ENCODE results near the gene LAMC3. TPM values are rescaled to one million over a fixed set of nuclear protein-coding genes. Genes with fewer than 3 reads are reported as not detected.
"Not testable (repeated sequence)": the region's sequence is repeated elsewhere in the genome, so short reads cannot be mapped to it uniquely, and the experiment has no call there.

Gene LAMC3
- total and polyA plus RNA-seq, 9 of the 15 experiments (the other 6 are each of a cell fraction or from before 2014, with no cell fraction given): 0.10 TPM; not detected in 8

GRCh38 chr9:131099102-131099606, 90.2 kb downstream of the LAMC3 start:
- Histone ChIP-seq H3K79me2 (ENCODE audit: control insufficient read depth, insufficient read depth, low read length) (no peaks in the 10 kb centered on the region), H2AFZ (ENCODE audit: low read depth, low read length) (no peak overlapping the region), H3K9ac (ENCODE audit: insufficient read depth in 1 of 2, low read depth in 2 of 2, low read length in 2 of 2) (peak overlapping the region in 1 of 2 experiments; percentile 69; a peak in 2 of 4 replicates), H3K36me3 (ENCODE audit: control insufficient read depth, insufficient read depth, low read length) (no peaks in the 10 kb centered on the region), H3K27me3 (ENCODE audit: control insufficient read depth in 2 of 2, insufficient read depth in 2 of 2, low read length in 2 of 2) (peaks cover 54 to 84% of the 10 kb centered on the region in 2 experiments), H3K9me3 (replicated peaks; ENCODE audit: control insufficient read depth, insufficient read depth, low read depth, low read length) (no peaks in the 10 kb centered on the region), H4K20me1 (replicated peaks; ENCODE audit: control insufficient read depth, insufficient read depth, low read length) (peaks cover 60% of the 10 kb centered on the region), H3K4me2 (ENCODE audit: insufficient read depth, low read length) (no peak overlapping the region), H3K9me1 (ENCODE audit: control insufficient read depth, insufficient read depth, low read length) (peaks cover 12% of the 10 kb centered on the region), H3K4me1 (replicated peaks in 1 of 2; ENCODE audit: control insufficient read depth in 2 of 2, insufficient read depth in 2 of 2, low read length in 2 of 2) (peaks cover 35 to 67% of the 10 kb centered on the region in 2 experiments), H3K4me3 (no peak overlapping the region), H3K27ac (ENCODE audit: extremely low read depth, low read depth, low read length) (no peak overlapping the region)
- intact Hi-C loops (cut with micrococcal nuclease) (no loop called here), in situ Hi-C loops (cut with MboI) (no loop called here)
- ChIA-PET CTCF (ENCODE audit: low intra/inter-chr PET ratio) (no interaction called here), POLR2A (interaction anchor here (0.6 to 99.3 kb wide), 15 partner anchors 3 to 351 kb away, joined by 3 to 3336 read pairs (median 3); partner anchors contain the start of genes AIF1L and NUP214)
- ATAC-seq (peak; percentile 4), FAIRE-seq (peak; percentile 44), DNase-seq (ENCODE audit: extremely low read depth in 1 of 4, low spot score in 3 of 4) (peak; percentile 66 to 84 (median 81))
- no peak for TF ChIP-seq ZNF280A (IDR thresholded peaks at IDR 0.05; ENCODE audit: low read depth, partially characterized antibody)
- TF ChIP-seq ATF3 (IDR thresholded peaks at IDR 0.05): no peak
- 0 out of 2 replicates have a peak, but pooled peaks have one; percentile 19 for TF ChIP-seq ATF3 (CRISPR knock-in tag; conservative IDR thresholded peaks at IDR 0.05)
- no peak for TF ChIP-seq ARID2 (IDR thresholded peaks at IDR 0.05)
- no peak for TF ChIP-seq ZZZ3 (IDR thresholded peaks at IDR 0.05)
- TF ChIP-seq STAT6 (CRISPR knock-in tag; IDR thresholded peaks at IDR 0.05): peak; percentile 60; the same call in 1 of the 2 replicates
- 8% methylated on average over 8 of the region's 8 CpGs for WGBS (ENCODE audit: insufficient coverage, low coverage, missing lambda C conversion rate)
- BruUV-seq (replicated peaks): no TSS peak

- Histone ChIP-seq H3K9me1 (ENCODE audit: control insufficient read depth, insufficient read depth, low read length) (peaks cover 12% of the 10 kb centered on the region), H3K27me3 (ENCODE audit: control insufficient read depth in 2 of 2, insufficient read depth in 2 of 2, low read length in 2 of 2) (peaks cover 51 to 84% of the 10 kb centered on the region in 2 experiments), H3K4me1 (replicated peaks in 1 of 2; ENCODE audit: control insufficient read depth in 2 of 2, insufficient read depth in 2 of 2, low read length in 2 of 2) (peaks cover 35 to 62% of the 10 kb centered on the region in 2 experiments), H4K20me1 (replicated peaks; ENCODE audit: control insufficient read depth, insufficient read depth, low read length) (peaks cover 55% of the 10 kb centered on the region)
- H3K9ac ChIP-seq (ENCODE audit: insufficient read depth in 1 of 2, low read depth in 2 of 2, low read length in 2 of 2); FAIRE-seq; DNase-seq (ENCODE audit: extremely low read depth in 1 of 4, low spot score in 3 of 4); H3K27ac ChIP-seq (ENCODE audit: extremely low read depth, low read depth, low read length); H3K4me2 ChIP-seq (ENCODE audit: insufficient read depth, low read length); ATAC-seq; H2AFZ ChIP-seq (ENCODE audit: low read depth, low read length); BruUV-seq (replicated peaks); intact Hi-C loops (cut with micrococcal nuclease); in situ Hi-C loops (cut with MboI); H3K79me2 ChIP-seq (ENCODE audit: control insufficient read depth, insufficient read depth, low read length); H3K9me3 ChIP-seq (replicated peaks; ENCODE audit: control insufficient read depth, insufficient read depth, low read depth, low read length); CTCF ChIA-PET (ENCODE audit: low intra/inter-chr PET ratio); H3K36me3 ChIP-seq (ENCODE audit: control insufficient read depth, insufficient read depth, low read length); H3K4me3 ChIP-seq: not testable (repeated sequence)
- 23% methylated on average over 8 of the region's 8 CpGs for WGBS (ENCODE audit: insufficient coverage, low coverage, missing lambda C conversion rate)
- POLR2A ChIA-PET: interaction anchor here (0.6 to 99.3 kb wide), 7 partner anchors 3 to 352 kb away, joined by 3 to 3336 read pairs (median 5); partner anchors contain the start of genes AIF1L and NUP214
Observed at GRCh38 chr9:131099845-131100244, 90.9 kb downstream of the LAMC3 start.

All from K562 (cell line).